Activated T-helper 17 cell treated with anti-CD3 and anti-CD28 coated beads, Interleukin-2, amount 50 U/mL, for 72 hours (primary cell): Measurements from ENCODE around the gene PLCD1. TPM values are rescaled to one million over a fixed set of nuclear protein-coding genes. Genes with fewer than 3 reads are reported as not detected.

Experiments
- ATAC-seq: fragments of 150-1000 bp; cut with Tn5 transposase; replicated peaks from 2 replicates; pipeline ENCODE4 v1.10.0; 2021; ENCODE audit warnings: mild to moderate bottlenecking, moderate library complexity
- H3K27ac Mint-ChIP-seq: one replicate; pipeline ENCODE4 v1.8.0; 2022; ENCODE audit warnings: mixed read lengths
- H3K27me3 Mint-ChIP-seq: one replicate; pipeline ENCODE4 v1.8.0; 2022; ENCODE audit warnings: mixed read lengths
- H3K36me3 Mint-ChIP-seq: one replicate; pipeline ENCODE4 v1.8.0; 2022; ENCODE audit warnings: low read depth, mild to moderate bottlenecking, mixed read lengths
- H3K4me1 Mint-ChIP-seq: one replicate; pipeline ENCODE4 v1.8.0; 2022; ENCODE audit warnings: mixed read lengths
- H3K4me3 Mint-ChIP-seq: one replicate; pipeline ENCODE4 v1.8.0; 2022; ENCODE audit warnings: mild to moderate bottlenecking, mixed read lengths
- H3K9me3 Mint-ChIP-seq: one replicate; pipeline ENCODE4 v1.8.0; 2022; ENCODE audit warnings: mixed read lengths
- total RNA-seq, 2 donors: library from RNA; stranded (reverse); gene quantifications; one replicate each; pipeline ENCODE4 v1.2.3, GENCODE V29; 2022

PLCD1 gene
- total RNA-seq, 2 donors from 2014 or later: 17.7 to 24.4 TPM

DNA sequence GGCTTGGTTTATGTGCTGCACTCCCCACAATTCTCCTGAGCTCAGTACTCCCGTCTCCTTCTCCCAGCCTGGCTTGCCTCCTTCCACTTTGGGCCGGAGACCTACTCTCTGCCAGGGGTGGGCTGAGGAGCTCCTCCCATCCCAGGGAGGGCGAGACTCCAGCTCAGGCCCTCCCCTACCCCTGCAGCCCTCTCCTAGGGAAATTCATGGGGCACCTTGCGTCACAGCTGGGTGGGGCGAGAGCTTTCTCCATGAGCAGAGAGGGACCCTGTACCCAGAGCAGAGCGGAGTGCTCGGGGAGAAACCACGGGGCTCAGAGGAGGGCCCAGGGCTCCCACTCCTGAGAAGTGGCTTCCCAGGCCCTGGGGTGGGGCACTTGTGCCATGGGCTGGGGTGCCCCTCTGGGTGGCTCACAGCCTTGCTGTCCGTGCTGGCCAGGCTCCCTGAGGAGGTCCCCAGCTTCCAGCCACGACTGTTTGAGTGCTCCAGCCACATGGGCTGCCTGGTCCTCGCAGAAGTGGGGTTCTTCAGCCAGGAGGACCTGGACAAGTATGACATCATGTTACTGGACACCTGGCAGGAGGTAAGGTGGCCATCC, 25.5 kb downstream of the PLCD1 start:
- H3K36me3 Mint-ChIP-seq: peaks cover 21% of the 10 kb centered on the region
- H3K4me3 Mint-ChIP-seq: no peak overlapping the region
- H3K4me1 Mint-ChIP-seq: peaks cover 23% of the 10 kb centered on the region
- no peak for ATAC-seq
- H3K27ac Mint-ChIP-seq: peak overlapping the region; percentile 81
- no peaks in the 10 kb centered on the region for H3K9me3 Mint-ChIP-seq
- no peaks in the 10 kb centered on the region for H3K27me3 Mint-ChIP-seq

DNA sequence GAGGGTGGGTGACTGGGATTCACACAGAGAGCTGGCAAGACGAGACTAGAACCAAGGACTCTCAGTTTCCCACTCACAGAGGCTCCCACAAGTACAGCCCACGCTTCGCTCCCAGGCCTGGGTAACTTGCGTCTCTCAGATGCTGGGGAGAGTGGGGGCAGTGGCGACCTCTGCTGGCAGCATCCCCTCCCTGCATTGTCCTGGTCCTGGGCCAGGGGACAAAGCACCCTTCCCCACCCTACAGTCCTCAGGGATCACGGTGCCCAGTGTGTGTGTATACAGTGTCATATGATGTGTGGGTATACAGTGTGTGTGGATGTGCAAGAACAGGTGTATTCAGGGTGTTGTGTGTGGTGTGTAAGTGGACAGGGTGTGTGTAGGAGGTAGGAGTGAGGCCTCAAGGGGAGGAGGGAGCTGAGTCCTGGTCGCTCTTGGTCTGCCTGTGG, 26.0 kb downstream of the PLCD1 start:
- peak; percentile 44 for ATAC-seq
- Mint-ChIP-seq H3K4me1 (peaks cover 23% of the 10 kb centered on the region), H3K27me3 (no peaks in the 10 kb centered on the region), H3K4me3 (no peak overlapping the region), H3K27ac (peak overlapping the region; percentile 81), H3K36me3 (peaks cover 24% of the 10 kb centered on the region), H3K9me3 (no peaks in the 10 kb centered on the region)

DNA sequence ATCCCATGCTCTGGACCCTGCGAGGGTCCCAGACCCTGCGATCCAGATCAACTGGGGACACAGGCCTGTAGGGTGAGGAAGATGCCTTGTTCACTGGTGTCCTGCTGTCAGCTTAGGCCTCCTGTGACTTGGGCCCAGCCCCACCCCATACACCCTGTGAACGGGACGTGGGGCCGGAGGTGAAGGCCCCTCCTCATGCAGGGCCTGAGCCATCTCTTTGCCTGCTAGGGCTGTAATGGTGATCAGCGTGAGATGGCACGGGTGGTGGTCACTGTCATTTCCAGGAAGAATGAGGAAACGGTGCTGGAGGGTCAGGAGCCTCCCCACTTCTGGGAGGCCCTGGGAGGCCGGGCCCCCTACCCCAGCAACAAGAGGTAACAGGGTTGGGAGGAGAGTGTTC, 26.5 kb downstream of the PLCD1 start:
- Mint-ChIP-seq H3K27ac (peak overlapping the region; percentile 81), H3K4me3 (no peak overlapping the region), H3K9me3 (no peaks in the 10 kb centered on the region), H3K4me1 (peaks cover 23% of the 10 kb centered on the region), H3K27me3 (no peaks in the 10 kb centered on the region), H3K36me3 (peaks cover 28% of the 10 kb centered on the region)
- no peak for ATAC-seq

DNA sequence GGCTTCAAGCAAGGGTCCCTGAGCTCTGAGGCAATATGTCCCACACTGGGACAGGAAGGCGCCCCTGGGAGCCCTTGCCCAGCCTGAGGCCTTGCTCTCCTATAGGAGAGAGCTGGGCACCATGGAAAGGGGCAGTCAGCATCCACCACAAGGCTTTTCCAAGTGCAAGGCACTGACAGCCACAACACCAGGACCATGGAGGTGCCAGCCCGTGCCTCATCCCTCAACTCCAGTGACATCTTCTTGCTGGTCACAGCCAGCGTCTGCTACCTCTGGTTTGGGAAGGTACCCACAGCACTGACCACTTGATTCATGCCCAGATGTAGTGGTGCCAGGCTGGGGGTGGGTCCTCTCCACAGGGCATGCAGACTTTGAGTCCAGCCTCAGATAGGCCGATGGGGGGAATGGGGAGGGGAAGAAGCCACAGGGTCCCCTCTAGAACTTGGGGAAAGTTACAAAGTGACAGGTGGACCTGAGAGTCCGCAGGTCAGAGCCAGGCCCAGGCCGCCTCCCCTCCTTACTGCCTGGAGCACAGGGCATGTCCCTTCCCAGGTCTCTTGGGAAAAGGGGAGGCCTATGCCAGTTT, 27.1 kb downstream of the PLCD1 start:
- Mint-ChIP-seq H3K27me3 (no peaks in the 10 kb centered on the region), H3K27ac (no peak overlapping the region), H3K36me3 (peaks cover 28% of the 10 kb centered on the region)

DNA sequence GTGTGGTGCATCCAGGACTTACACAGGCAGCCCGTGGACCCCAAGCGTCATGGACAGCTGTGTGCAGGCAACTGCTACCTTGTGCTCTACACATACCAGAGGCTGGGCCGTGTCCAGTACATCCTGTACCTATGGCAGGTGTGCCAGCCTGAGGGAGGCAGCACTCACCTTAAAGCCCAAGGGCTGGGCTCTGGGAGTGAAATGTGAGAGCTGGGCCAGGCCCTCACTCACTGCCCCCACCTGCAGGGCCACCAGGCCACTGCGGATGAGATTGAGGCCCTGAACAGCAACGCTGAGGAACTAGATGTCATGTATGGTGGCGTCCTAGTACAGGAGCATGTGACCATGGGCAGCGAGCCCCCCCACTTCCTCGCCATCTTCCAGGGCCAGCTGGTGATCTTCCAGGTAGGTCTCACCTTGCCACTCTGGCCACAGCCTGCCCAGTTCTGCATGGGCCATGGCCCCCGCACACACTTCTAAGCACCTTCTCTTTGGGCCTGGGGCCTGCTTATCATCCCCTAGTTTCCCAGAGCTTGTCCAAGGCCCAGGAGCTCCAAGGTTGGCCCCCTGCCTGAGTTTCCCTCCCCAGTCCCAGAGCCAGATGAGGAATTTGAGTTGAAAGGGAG, 27.9 kb downstream of the PLCD1 start:
- no peak overlapping the region for H3K27ac Mint-ChIP-seq
- H3K27me3 Mint-ChIP-seq: no peaks in the 10 kb centered on the region
- no peak for ATAC-seq
- H3K4me3 Mint-ChIP-seq: no peak overlapping the region
- H3K4me1 Mint-ChIP-seq: peaks cover 28% of the 10 kb centered on the region
- H3K36me3 Mint-ChIP-seq: peaks cover 34% of the 10 kb centered on the region
- H3K9me3 Mint-ChIP-seq: no peaks in the 10 kb centered on the region

More for the DNA sequence above, 27.1 kb downstream of the PLCD1 start:
- no peak for ATAC-seq
- H3K4me1 Mint-ChIP-seq: peaks cover 23% of the 10 kb centered on the region
- H3K4me3 Mint-ChIP-seq: no peak overlapping the region
- no peaks in the 10 kb centered on the region for H3K9me3 Mint-ChIP-seq

DNA sequence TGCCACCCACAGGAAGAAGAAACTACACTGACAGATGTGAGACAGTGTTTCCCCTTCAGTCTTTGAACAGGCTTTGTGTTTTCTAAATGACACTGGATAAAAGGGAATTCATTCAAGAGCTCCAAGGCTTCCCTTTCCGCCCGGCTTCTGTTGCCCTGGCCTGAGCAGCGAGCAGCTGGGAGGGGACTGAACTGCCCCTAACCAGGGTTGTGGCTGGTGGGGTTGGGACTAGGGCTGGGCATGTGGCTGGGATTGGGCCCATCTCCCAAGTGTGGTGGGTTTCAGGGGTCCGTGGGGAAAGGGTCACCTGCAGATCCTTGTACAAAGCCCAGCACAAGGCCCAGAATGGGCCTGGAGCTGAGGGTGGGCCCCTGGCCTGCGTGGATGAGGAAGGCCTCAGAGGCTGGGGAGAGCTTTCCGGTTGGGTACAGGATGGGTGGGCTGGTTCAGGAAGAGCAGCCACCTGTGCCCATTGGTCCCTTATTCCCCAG, 28.4 kb downstream of the PLCD1 start:
- Mint-ChIP-seq H3K9me3 (no peaks in the 10 kb centered on the region), H3K27me3 (no peaks in the 10 kb centered on the region), H3K36me3 (peaks cover 39% of the 10 kb centered on the region), H3K27ac (peak overlapping the region; percentile 95), H3K4me1 (peaks cover 32% of the 10 kb centered on the region), H3K4me3 (no peak overlapping the region)
- no peak for ATAC-seq

DNA sequence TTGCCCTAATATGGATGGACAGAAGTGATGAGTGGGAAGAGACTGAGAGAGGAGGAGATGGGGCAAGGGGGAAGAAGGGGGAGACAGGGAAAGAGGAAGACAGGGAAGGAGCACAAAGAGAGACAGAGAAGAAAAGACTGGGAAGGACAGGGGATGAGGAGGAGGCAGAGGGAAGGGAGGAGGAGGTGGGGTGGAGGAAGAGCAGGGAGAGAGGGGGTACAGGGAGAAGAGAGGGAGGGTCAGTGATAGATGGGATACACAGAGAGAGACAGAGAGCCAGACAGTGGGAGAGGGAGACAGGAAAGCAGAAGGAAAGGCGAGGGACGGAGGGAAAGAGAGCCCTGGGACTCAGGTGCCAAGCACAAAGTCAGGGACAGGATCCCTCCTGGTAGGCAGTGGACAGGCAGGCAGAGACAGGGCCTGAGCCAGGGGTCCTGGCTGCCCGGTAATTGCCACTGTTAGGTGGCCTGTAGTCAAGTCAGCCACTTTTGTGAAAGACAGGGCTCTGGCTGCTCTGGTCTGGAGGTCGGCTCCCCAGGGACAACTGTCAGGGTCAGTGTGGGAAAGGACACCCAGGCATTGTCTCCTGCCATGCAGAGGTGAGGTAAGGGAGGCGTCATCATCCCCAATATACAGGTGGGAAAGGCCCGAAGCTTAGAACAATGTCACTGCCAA, 29.1 kb downstream of the PLCD1 start:
- Mint-ChIP-seq H3K9me3 (no peaks in the 10 kb centered on the region), H3K27me3 (no peaks in the 10 kb centered on the region), H3K27ac (peak overlapping the region; percentile 95), H3K4me3 (no peak overlapping the region), H3K4me1 (peaks cover 37% of the 10 kb centered on the region), H3K36me3 (peaks cover 45% of the 10 kb centered on the region)
- ATAC-seq: no peak

DNA sequence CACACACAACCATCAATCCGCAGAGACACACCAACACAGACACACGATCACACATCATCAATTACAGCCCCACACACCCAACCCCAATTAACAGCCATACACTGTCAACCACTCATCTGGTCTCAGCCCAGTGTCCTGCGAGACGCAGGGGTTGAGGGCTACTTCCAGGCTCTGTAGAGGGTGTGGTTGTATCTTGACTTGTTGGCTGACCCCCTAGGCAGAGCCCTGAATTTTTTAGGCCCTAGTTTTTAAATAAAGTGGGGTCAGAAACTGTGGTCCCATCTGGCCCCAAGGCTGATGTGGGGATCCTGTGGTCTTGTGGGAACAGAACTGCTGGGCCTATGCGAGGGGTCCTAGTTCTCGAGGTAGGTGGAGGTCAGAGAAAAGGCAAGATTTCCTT, 29.6 kb downstream of the PLCD1 start:
- Mint-ChIP-seq H3K4me1 (peaks cover 41% of the 10 kb centered on the region), H3K27ac (peak overlapping the region; percentile 95), H3K27me3 (no peaks in the 10 kb centered on the region), H3K9me3 (no peaks in the 10 kb centered on the region), H3K36me3 (peaks cover 45% of the 10 kb centered on the region), H3K4me3 (peak overlapping the region; percentile 87)
- no peak for ATAC-seq

DNA sequence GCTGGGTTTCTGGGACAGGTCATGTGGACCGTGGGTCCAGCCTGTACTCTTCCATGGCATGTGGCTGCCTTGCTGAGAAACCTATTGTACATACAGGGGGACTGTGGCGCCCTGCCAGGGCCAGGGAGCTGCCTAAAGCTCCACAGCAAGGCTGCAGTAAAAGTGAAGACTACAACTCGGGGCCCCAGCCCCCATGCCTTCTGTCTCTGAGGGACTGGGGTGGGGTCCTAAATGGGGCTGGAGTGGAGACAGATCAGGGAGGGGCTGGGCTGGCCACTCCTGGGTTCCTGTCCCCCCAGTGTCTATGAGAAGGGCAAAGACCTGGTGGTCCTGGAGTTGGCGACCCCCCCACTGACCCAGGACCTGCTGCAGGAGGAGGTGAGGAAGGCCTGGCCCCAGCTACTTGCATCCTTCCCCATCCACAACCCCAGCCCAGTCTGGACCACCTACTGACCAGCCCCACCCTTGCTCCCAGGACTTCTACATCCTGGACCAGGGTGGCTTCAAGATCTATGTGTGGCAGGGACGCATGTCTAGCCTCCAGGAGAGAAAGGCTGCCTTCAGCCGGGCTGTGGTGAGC, 31.6 kb downstream of the PLCD1 start:
- Mint-ChIP-seq H3K4me3 (peak overlapping the region; percentile 87), H3K9me3 (no peaks in the 10 kb centered on the region), H3K27ac (peak overlapping the region; percentile 95)

DNA sequence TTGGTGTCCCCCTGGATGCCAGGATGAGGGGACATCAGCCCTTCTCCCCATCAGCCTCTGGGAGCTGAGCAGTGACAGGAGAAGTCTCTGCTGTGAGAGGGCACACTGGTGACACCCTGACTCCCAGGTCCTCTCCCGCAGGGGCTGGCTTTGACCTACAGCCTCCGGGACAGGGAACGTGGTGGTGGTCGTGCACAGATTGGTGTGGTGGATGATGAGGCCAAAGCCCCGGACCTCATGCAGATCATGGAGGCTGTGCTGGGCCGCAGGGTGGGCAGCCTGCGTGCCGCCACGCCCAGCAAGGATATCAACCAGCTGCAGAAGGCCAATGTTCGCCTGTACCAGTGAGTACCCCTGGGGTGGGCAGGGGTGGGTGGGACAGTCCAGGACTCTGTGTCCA, 32.1 kb downstream of the PLCD1 start:
- no peaks in the 10 kb centered on the region for H3K27me3 Mint-ChIP-seq
- no peaks in the 10 kb centered on the region for H3K9me3 Mint-ChIP-seq
- peaks cover 26% of the 10 kb centered on the region for H3K4me1 Mint-ChIP-seq
- no peak for ATAC-seq
- H3K36me3 Mint-ChIP-seq: peaks cover 43% of the 10 kb centered on the region
- peak overlapping the region; percentile 91 for H3K4me3 Mint-ChIP-seq
- H3K27ac Mint-ChIP-seq: peak overlapping the region; percentile 88

More for the DNA sequence above, 31.6 kb downstream of the PLCD1 start:
- Mint-ChIP-seq H3K36me3 (peaks cover 45% of the 10 kb centered on the region), H3K27me3 (no peaks in the 10 kb centered on the region), H3K4me1 (peaks cover 27% of the 10 kb centered on the region)
- no peak for ATAC-seq

DNA sequence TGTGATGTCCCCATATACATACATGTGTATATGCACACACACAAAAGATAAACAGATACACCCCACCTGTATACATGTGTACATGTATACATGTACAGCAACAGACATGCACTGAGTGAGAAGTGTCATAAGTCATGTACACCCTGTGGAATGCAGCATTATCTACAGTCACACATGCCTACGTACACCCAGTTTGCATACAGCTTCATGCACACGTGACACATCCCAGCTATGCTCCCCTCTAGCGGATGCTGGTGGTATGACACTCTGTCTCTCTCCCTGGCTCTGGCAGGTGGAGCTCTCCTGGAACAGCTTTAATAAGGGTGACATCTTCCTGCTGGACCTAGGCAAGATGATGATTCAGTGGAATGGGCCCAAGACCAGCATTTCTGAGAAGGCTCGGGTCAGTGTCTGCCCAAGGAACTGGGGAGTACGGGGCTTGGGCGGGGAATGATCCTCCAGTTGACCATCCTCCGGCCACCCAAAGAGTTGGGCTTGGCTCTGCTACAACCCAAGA, 32.6 kb downstream of the PLCD1 start:
- H3K27me3 Mint-ChIP-seq: no peaks in the 10 kb centered on the region
- H3K27ac Mint-ChIP-seq: peak overlapping the region; percentile 88
- H3K36me3 Mint-ChIP-seq: peaks cover 38% of the 10 kb centered on the region
- no peaks in the 10 kb centered on the region for H3K9me3 Mint-ChIP-seq
- H3K4me3 Mint-ChIP-seq: peak overlapping the region; percentile 91
- peak; percentile 58 for ATAC-seq
- H3K4me1 Mint-ChIP-seq: peaks cover 26% of the 10 kb centered on the region

DNA sequence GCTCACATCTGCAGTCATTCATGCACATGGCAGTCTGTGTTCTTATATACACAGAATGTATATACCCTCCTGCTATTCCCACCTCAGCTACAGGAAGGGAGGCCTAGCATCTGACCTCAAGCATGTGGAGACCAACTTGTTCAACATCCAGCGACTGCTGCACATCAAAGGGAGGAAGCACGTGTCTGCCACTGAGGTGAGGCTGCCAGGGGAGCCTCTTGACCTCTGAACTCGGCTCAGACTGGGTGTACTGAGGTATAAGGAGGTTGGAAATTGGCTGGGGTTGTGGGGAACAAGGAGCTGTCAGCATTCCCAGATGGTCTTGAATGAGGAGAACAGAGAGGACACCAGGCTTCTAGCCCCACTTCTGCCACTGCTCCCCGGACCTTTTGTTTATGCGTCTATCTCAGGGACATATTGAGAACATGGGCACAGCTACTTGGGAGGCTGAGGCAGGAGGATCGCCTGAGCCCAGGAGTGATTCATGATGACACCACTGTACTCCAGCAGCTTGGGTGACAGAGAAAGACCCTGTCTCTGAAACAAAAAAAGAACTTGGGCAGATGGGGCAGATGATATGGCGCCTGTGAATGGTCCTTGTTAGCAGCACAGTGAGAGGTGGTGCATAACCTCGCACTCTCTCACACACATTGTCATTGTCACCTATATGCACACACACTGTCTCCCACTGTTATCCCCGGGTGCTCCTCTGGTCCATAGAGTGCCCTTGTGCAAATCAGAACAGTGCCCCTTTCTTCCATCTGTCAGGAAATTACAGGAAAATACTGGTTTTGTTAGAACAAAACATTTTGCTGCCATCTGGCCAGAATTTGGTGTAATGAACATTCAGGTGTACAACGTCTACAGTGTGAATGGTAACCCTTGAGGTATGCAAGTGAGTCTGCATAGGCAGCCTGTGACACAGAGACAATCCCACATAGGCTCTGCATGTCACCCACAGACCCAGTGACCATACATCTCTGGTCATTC, 33.5 kb downstream of the PLCD1 start:
- Mint-ChIP-seq H3K36me3 (peaks cover 37% of the 10 kb centered on the region), H3K4me1 (peaks cover 26% of the 10 kb centered on the region), H3K27me3 (no peaks in the 10 kb centered on the region), H3K9me3 (no peaks in the 10 kb centered on the region), H3K27ac (peak overlapping the region; percentile 88), H3K4me3 (peak overlapping the region; percentile 91)
- ATAC-seq: no peak

DNA sequence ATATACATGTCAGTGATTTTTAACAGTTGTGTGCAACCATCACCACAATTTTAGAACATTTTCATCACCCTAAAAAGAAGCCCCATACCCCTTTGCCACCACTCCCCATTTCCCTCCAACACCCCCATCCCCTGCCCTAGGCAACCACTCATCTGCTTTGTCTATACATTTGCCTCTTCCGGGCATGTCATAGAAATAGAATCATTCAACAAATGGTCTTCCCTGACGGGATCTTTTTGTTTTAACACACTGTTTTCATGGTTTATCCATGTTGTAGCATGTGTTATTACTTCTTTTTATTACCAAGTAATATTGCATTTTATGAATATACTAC, 34.8 kb downstream of the PLCD1 start:
- Mint-ChIP-seq H3K27me3 (no peaks in the 10 kb centered on the region), H3K36me3 (peaks cover 28% of the 10 kb centered on the region), H3K27ac (peak overlapping the region; percentile 93), H3K9me3 (no peaks in the 10 kb centered on the region), H3K4me3 (peak overlapping the region; percentile 91), H3K4me1 (peaks cover 24% of the 10 kb centered on the region)
- ATAC-seq: peak; percentile 22
